Bronchial smooth muscle cell (primary cell): ENCODE data around the gene CNTNAP2. TPM values are rescaled to one million over a fixed set of nuclear protein-coding genes. Genes with fewer than 3 reads are reported as not detected.

ENCODE experiments used
- total RNA-seq: library from RNA; depleted of rRNA; stranded (reverse); fragments of >200 nt; gene quantifications from 2 replicates; pipeline ENCODE4 v1.2.1, GENCODE V29; 2014

The CNTNAP2 gene
- not detected in 2 replicates for total RNA-seq

GRCh38 chr7:146116521-146117222 is at the start of gene CNTNAP2:
CNTNAP2 (plus strand) TSS chr7:146116801; CDS start chr7:146116877, 76 bp downstream.

